GM21737 (cell line): ENCODE results near the gene RNF113B.

ENCODE experiments used
- ATAC-seq: cut with Tn5 transposase; IDR thresholded peaks from one replicate; pipeline ENCODE4 v1.9.1; 2021; ENCODE audit warnings: mild to moderate bottlenecking, moderate library complexity; ENCODE audit not compliant: unreplicated experiment

RNF113B gene

GRCh38 chr13:98204546-98204945 is 27.5 kb upstream of the RNF113B start:
- no peak for ATAC-seq

- ATAC-seq, result no peak
Observed at GRCh38 chr13:98203646-98204326, 26.7 kb upstream of the RNF113B start.

- ATAC-seq, result no peak
Observed at GRCh38 chr13:98201984-98202383, 24.9 kb upstream of the RNF113B start.

GRCh38 chr13:98201189-98201588 is 24.1 kb upstream of the RNF113B start:
- ATAC-seq, result no peak

GRCh38 chr13:98200211-98200878 is 23.3 kb upstream of the RNF113B start:
- ATAC-seq, result no peak

GRCh38 chr13:98199480-98199879 is 22.4 kb upstream of the RNF113B start:
- no peak for ATAC-seq

- no peak for ATAC-seq
Observed at GRCh38 chr13:98198683-98199082, 21.6 kb upstream of the RNF113B start.

- no peak for ATAC-seq
Observed at GRCh38 chr13:98195054-98195791, 18.2 kb upstream of the RNF113B start.

- no peak for ATAC-seq
Observed at GRCh38 chr13:98192008-98192407, 14.9 kb upstream of the RNF113B start.

GRCh38 chr13:98190889-98191444 is 13.9 kb upstream of the RNF113B start:
- no peak for ATAC-seq

- no peak for ATAC-seq
Observed at GRCh38 chr13:98189841-98190505, 12.9 kb upstream of the RNF113B start.

- no peak for ATAC-seq
Observed at GRCh38 chr13:98188544-98189166, 11.6 kb upstream of the RNF113B start.

GRCh38 chr13:98187965-98188261 is 10.8 kb upstream of the RNF113B start:
- no peak for ATAC-seq

GRCh38 chr13:98187155-98187964 is 10.3 kb upstream of the RNF113B start:
- ATAC-seq, result no peak

- ATAC-seq, result no peak
Observed at GRCh38 chr13:98184792-98185191, 7.7 kb upstream of the RNF113B start.

- no peak for ATAC-seq
Observed at GRCh38 chr13:98182589-98182988, 5.5 kb upstream of the RNF113B start.

- no peak for ATAC-seq
Observed at GRCh38 chr13:98182153-98182552, 5.1 kb upstream of the RNF113B start.

GRCh38 chr13:98181111-98181815 is 4.2 kb upstream of the RNF113B start:
- no peak for ATAC-seq

GRCh38 chr13:98180092-98180491 is 3.0 kb upstream of the RNF113B start:
- ATAC-seq, result no peak
